ENCODE results near the gene CPLX3.

Gene CPLX3

DNA sequence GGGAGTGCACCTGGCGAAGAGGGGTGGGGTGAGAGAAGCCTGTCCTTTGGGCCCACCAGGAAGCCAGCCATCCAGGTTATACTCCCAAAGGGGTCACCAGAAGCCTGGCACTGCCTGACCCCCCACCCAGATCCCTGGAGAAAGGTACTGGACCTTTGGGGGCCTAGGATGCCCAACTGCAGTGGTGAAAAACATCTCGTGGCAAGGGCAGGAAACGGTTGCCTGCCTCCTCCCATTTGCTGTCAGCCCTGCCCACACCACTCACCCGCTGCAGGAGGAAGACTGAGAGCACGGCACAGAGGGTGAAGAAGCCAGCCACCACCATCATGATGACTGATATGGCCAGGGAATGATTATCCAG is 18.8 kb downstream of the CPLX3 start:
- DNase-seq (ENCODE audit: low read depth), result no peak

GRCh38 chr15:74845581-74845980 is 19.2 kb downstream of the CPLX3 start:
- DNase-seq (ENCODE audit: low read depth), result no peak

DNA sequence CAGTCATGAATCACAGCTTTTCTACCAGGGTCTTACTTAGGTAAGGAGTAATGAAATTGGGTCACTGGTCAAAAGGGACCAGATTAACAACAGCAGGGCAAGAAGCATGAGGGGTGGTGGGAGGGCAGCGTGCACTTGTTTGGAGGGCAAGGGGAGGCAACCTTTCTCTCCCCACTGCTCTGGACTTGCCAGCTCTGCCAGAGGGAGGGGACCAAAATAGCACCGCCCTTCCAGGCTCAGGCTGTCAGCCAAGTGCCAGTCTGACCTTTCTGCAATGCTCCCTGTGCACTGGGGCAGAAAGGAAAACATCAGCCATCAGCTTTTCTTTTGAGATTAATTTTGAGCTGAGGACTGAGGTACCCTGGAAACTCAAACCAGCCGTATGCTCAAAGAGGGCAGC is 21.0 kb downstream of the CPLX3 start:
- DNase-seq (ENCODE audit: low read depth), result no peak

DNA sequence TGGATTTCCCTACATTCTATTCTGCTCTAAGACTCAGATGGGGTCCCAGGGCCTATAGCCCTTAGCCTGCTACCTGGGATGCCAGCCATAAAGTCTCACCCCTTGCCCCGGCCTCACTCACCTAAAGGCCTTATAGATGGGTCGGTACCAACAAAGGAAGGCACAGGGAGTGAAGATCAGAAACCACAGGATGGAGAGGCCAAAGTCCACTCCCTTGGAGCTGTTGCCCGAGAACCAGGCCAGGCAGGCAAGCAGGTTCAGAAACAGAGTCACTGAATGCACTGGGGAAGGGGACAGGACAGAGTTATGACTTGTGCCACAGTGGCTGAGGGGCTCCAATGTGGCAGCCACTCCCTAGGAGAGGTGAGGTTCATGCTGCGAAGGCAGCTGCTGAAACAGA is 24.0 kb downstream of the CPLX3 start:
- DNase-seq (ENCODE audit: low read depth), result no peak

- DNase-seq (ENCODE audit: low read depth), result no peak
Measured at GRCh38 chr15:74851960-74852359, 25.5 kb downstream of the CPLX3 start.

- no peak for DNase-seq (ENCODE audit: low read depth)
Measured at GRCh38 chr15:74854453-74855022, 28.1 kb downstream of the CPLX3 start.

DNA sequence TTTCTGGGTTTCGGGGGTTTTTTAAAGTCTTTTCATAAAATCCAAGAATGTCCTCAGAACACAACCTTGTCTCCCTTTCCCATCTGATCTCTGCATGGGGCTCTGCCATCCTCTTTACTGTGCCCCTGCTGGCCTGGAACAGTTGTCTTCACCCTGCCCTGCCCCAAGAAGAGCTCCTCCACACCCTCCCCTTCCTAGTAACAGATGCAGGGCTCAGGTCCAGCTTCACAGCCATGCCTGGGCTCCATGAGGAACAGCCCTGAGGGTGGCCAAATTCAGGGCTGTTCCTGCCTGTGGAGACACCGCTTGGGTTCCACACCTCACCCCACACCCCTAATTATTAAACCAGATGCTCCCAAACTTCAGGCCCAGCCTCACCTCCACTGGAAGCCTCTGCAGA is 29.4 kb downstream of the CPLX3 start:
- DNase-seq (ENCODE audit: low read depth), result no peak

DNA sequence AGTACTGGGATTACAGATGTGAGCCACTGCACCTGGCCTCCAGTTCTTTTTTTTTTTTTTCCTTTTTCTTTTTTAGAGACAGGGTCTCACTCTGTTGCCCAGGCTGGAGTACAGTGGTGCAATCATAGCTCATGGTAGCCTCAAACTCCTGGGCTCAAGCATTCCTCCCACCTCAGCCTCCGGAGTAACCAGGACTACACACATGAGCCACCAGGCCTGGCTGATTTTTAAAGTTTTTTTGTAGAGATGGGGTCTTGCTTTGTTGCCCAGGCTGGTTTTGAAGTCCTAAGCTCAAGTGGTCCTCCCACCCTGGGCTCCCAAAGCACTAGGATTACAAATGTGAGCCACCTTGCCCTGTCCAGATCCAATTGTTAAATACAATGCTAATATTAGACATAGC is 30.1 kb downstream of the CPLX3 start:
- DNase-seq (ENCODE audit: low read depth), result no peak

GRCh38 chr15:74857082-74857655 is 30.7 kb downstream of the CPLX3 start:
- DNase-seq (ENCODE audit: low read depth), result no peak

DNA sequence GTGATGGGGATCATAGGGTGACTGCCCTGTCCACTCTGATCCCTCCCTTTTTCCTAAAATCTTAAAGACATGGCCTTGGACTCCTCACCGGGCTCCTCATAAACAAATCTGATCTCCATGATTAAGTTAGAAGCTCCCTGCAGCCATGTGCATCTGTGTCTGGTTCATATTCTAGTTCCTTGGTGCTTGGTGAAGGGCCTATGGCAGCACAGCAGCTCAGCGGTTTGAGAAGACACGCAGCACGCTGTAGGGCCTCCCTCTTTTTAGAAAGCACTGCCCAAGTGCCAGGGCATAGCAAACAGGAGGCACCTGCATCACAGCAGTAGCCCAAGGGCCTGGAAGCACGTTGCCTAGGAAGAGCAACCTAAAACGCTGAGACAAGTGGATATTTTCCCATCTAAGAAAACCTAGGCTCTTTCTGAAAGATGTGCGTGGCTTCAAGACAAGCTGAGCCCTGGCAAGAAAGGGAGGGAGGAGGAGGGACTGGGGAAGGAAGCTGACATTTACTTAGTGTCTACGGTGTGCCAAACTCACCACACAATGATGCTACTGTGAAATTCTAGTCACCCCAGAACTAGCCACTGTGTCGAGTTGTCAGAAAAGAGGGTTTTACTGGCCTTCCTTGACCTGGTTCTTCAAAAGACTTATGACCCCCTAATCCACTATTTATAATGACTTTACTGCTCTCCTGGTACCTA is 31.4 kb downstream of the CPLX3 start:
- no peak for DNase-seq (ENCODE audit: low read depth)

DNA sequence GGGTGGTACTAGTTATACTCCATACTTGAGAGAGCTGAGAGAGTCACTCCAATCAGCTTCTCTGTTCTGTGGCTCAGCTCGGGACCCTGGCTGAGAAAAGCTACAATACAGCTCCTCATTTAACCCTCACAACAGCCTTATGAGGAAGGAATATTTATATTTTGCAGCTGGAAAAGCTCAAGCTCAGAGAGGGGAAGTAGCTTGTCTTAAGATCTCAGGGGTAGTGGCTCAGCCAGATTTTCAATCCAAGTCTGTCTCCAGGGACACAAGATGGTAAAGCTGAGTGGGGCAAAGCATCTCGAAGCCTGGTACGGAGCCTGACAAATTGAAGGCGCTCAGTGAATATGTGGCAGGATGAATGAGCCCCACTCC is 31.9 kb downstream of the CPLX3 start:
- DNase-seq (ENCODE audit: low read depth), result no peak

GRCh38 chr15:74863239-74864056 is 37.0 kb downstream of the CPLX3 start:
- DNase-seq (ENCODE audit: low read depth), result peak; percentile 36

DNA sequence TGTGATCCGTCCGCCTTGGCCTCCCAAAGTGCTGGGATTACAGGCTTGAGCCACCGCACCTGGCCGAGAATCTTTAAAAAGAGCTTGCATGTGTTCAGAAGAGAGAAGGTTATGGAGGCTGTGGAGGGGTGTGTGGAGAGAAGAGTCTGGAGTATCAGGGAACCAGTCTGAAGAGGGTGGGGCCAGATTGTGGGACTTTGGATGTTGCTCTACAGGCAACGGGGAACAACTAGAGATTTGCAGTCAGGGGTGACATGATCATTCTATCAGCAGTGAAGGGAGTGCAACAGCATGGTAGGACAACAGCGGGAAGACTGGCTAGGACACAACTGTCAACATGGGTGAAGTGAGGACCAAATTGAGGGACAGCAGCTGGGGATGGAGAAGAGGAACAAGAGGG is 37.9 kb downstream of the CPLX3 start:
- no peak for DNase-seq (ENCODE audit: low read depth)

DNA sequence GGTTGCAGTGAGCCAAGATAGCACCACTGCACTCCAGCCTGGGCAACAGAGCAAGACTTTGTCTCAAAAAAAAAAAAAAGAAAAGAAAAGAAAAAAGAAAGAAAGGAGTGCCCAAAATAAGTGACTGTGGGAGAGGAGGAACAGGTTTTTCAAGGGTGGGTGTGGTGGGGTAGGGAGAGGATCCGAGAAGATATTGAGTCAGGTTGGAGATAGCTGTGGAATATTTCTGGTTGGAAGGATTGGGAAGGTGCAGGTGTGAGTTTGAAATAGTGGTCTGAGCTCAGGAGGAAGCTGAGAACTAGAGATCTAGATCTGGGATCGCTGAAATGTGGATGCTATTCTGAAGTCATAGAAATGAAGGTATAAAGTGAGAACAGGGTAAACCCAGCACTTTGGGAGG is 38.9 kb downstream of the CPLX3 start:
- DNase-seq (ENCODE audit: low read depth), result no peak

DNA sequence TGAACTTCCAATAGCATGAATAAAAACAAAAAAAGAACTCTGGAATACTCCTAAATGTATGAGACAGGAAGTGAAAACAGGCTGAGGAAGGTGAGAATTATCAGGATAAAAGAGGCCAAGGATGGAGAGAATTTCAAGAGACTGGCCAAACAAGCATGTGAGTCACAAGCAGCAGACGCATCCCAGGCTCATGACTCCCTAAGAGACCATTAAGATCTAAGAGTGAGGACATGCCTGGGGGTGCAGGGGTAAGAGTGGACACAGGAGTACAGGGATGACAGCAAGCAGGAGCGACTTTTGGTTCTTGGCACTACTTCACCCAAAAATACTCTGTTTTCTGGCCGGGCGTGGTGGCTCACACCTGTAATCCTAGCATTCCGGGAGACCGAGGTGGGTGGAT is 39.7 kb downstream of the CPLX3 start:
- peak; percentile 72 for DNase-seq (ENCODE audit: low read depth)

GRCh38 chr15:74867466-74868038 is 41.1 kb downstream of the CPLX3 start:
- no peak for DNase-seq (ENCODE audit: low read depth)

GRCh38 chr15:74868059-74868458 is 41.6 kb downstream of the CPLX3 start:
- DNase-seq (ENCODE audit: low read depth), result no peak

- peak; percentile 46 for DNase-seq (ENCODE audit: low read depth)
Measured at GRCh38 chr15:74869372-74869725, 42.9 kb downstream of the CPLX3 start.

DNA sequence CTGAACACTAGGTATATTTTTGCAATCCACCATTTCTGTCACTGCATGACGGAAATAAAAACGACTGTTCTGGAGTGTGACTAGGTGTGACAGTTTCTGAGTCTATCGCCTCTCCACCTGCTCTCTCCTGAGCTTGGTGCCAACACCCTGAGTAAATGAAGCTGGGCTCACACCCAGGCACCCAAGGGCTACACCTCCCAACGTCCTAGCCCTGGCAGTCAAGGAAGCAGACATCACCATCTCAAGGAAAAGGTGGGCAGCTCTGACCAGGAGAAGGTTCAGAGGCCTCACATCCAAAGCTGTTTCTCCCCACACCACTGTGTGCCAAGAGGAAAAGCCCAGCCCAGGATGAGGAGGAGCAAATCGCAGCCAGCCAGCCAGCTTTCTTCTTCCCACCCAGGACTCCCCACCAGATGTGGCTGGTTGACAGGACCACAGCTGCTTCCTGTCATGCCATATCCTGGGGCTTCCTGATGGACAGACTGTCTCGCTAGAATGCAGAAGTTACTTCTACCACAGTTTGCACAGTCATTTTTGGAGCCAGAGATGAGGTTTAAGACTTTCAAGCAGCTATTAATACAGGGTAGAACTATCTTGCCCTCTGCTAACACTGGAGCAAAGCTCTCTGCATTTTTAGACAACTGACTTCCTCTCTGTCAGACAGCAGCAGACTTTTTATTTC is 43.4 kb downstream of the CPLX3 start:
- DNase-seq (ENCODE audit: low read depth), result peak; percentile 42

DNA sequence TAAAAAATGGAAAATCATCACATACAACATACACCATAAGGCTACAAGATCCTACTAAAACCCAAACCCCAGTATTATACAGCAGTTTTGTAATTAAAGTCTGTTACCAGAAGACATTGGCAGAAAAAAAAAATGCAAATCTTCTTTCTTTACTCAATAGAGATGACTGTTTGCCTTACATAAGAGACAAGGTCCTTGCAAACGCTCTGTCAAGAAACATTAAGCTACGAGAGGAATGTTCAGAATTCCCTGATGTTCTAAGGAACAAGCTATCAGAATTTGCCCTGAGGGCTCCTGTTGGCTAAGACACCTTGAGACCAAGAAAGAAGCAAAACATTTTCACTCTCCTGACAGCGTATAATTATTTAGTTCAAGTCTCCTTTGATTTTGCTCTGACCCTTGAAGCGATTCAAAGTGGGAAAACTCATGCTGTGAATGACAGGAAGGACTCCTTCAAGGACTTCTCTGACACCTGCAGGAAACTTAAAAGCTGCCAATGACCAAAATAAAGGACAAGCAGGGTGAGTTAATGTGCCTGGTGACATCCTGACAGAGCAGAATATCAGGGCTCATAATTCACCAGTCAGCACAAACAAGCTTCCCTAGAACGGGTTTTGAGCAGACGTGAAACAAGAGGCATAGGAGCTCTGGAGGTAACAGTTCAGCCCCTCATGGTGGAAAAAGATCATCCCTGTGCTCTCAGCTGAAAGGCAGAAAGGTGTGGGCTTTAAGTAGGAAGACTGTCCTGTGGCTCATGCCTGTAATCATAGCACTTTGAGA is 44.2 kb downstream of the CPLX3 start:
- peak; percentile 60 for DNase-seq (ENCODE audit: low read depth)

- no peak for DNase-seq (ENCODE audit: low read depth)
Measured at GRCh38 chr15:74872702-74873035, 46.2 kb downstream of the CPLX3 start.

All from EH (cell line).